Progenitor cell of endocrine pancreas (in vitro differentiated cells): ENCODE results near the gene MIER2. TPM values are rescaled to one million over a fixed set of nuclear protein-coding genes. Genes with fewer than 3 reads are reported as not detected.

Source experiments
- DNase-seq: peaks from one replicate; pipeline ENCODE4 v3.0.0; 2021; ENCODE audit warnings: low spot score; ENCODE audit not compliant: unreplicated experiment
- H3K27ac Mint-ChIP-seq: 2 replicates; pipeline ENCODE4 v1.8.0; 2021; ENCODE audit warnings: mild to moderate bottlenecking, moderate library complexity, mixed read lengths
- H3K27me3 Mint-ChIP-seq: 2 replicates; pipeline ENCODE4 v1.8.0; 2021; ENCODE audit warnings: mixed read lengths
- H3K36me3 Mint-ChIP-seq: 2 replicates; pipeline ENCODE4 v1.8.0; 2022; ENCODE audit warnings: mixed read lengths; ENCODE audit not compliant: insufficient read depth
- H3K4me1 Mint-ChIP-seq: 2 replicates; pipeline ENCODE4 v1.8.0; 2021; ENCODE audit warnings: low read depth, mixed read lengths
- H3K4me3 Mint-ChIP-seq: 2 replicates; pipeline ENCODE4 v1.8.0; 2021; ENCODE audit warnings: low read depth, mild to moderate bottlenecking, moderate library complexity, mixed read lengths
- H3K9me3 Mint-ChIP-seq: 2 replicates; pipeline ENCODE4 v1.8.0; 2021; ENCODE audit warnings: low read depth, mixed read lengths
- total RNA-seq: library from RNA; stranded (reverse); gene quantifications from 2 replicates; pipeline ENCODE4 v1.2.1, GENCODE V29; 2021
- TF ChIP-seq, protein P1 (sequence below): fragments of 200-600 bp; sonication (generic); IDR thresholded peaks from one replicate; pipeline ENCODE4 v1.5.0; 2021; ENCODE audit warnings: antibody characterized with exemption, mild to moderate bottlenecking; ENCODE audit not compliant: unreplicated experiment

Gene MIER2
- total RNA-seq, 1 donor from 2014 or later: 46.7 TPM

DNA sequence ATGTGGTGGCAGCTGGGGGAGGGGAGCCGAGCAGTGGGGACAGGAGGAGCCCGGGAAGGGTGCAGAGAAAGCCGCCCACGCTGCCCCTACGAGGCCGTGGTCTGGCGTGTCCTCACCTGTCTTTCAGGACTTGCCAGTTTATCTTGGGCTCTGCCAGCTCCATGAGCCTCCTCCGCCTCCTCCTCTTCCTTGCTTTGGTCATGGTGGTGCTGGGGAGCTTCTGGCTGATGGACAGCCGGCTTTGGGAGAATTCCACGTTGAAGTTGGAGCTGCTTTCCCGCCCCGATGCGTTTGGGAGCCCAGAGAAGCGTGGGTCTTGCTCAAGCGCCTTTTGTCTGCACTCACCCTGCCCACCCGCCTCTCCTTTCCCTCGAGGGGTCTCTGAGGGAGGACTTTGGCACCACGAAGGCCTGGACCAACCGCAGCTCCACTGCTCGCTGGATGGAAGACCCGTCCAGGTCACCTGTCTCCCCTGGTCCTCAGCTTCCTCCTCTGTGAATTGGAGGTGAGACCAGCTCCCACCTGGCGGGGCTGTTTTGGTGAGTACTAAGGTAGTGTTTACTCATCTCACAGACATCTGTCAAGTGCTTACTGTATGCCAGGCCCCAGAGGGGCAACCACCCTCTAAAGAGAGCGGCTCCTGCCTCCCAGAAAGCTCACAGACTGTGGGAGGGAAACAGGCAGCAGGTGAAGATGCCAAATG lies 29.7 kb upstream of the MIER2 start:
- H3K9me3 Mint-ChIP-seq: no peaks in the 10 kb centered on the region
- H3K4me1 Mint-ChIP-seq: no peaks in the 10 kb centered on the region
- peaks cover 27% of the 10 kb centered on the region for H3K27me3 Mint-ChIP-seq
- H3K27ac Mint-ChIP-seq: no peak overlapping the region
- no peak overlapping the region for H3K4me3 Mint-ChIP-seq
- TF ChIP-seq, protein P1, sequence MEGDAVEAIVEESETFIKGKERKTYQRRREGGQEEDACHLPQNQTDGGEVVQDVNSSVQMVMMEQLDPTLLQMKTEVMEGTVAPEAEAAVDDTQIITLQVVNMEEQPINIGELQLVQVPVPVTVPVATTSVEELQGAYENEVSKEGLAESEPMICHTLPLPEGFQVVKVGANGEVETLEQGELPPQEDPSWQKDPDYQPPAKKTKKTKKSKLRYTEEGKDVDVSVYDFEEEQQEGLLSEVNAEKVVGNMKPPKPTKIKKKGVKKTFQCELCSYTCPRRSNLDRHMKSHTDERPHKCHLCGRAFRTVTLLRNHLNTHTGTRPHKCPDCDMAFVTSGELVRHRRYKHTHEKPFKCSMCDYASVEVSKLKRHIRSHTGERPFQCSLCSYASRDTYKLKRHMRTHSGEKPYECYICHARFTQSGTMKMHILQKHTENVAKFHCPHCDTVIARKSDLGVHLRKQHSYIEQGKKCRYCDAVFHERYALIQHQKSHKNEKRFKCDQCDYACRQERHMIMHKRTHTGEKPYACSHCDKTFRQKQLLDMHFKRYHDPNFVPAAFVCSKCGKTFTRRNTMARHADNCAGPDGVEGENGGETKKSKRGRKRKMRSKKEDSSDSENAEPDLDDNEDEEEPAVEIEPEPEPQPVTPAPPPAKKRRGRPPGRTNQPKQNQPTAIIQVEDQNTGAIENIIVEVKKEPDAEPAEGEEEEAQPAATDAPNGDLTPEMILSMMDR: no peak
- peak; percentile 7 for DNase-seq
- H3K36me3 Mint-ChIP-seq: no peaks in the 10 kb centered on the region

DNA sequence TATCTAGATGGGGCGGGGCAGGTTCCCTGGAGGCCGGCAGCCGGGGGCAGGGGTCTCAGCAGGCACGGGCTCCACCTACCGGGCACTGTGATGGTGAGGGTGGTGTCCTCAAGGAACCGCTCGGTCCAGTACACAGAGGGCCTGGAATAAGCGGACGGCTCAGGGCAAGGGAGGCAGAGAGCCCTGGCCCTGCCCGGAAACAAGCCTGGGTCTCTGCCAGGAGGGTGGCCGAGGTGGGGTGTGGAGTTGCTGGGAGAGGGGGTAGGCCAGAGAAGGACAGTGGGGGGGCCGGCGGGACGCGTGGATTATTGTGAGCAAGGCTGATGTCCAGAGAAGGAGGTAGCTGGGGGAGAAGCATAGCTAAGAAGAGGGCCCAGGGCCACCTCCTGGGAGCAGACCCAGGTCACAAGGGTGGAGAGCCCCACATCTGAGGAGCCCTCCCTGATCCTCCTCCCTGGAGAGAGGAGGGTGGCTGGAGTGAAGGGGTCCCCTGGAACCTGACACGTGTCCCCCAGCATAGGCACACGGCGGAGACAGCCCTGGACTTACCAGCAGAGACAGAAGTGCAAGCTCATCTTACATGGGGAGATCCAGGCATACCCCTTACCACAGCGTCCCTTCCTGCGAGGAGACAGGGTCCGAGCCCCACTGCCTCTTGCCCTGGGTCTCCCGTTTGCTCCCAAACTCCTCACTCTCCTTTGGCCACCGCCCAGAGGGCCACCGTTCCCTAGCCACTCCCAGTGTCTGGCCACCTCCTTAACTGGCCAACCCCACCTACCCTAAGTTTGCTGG lies 29.0 kb upstream of the MIER2 start:
- Mint-ChIP-seq H3K27ac (no peak overlapping the region), H3K4me1 (no peaks in the 10 kb centered on the region), H3K36me3 (no peaks in the 10 kb centered on the region), H3K9me3 (no peaks in the 10 kb centered on the region), H3K4me3 (no peak overlapping the region), H3K27me3 (peaks cover 34% of the 10 kb centered on the region)
- DNase-seq: no peak
- TF ChIP-seq, protein P1: no peak

DNA sequence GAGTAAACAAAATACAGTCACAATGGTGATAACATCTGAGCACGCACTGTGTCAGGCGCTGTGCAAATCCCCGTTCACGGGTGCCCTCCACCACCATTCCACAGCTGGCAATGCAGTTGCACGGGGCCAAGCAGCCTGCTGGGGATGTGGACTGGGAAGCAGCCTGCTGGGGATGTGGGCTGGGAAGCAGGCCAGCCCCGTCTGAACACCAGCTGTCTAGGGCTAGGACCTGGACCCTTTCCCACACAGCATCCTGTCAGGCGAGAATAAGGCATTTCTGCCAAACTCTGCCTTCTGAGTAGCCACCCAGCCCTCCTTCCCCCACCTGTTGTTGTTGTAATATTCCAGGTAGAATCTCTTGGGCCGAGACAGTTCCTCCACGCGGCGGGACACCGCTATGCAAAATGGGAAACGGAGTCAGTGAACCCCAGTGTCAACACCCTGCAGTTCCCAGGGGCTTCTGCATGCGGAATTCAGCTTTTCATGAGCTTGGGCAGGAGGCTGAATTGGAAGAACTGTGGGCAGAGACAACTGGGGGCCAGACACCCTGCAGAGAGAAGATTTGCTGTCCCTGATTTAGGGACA lies 27.8 kb upstream of the MIER2 start:
- no peak overlapping the region for H3K27ac Mint-ChIP-seq
- peaks cover 35% of the 10 kb centered on the region for H3K27me3 Mint-ChIP-seq
- TF ChIP-seq, protein P1: no peak

DNA sequence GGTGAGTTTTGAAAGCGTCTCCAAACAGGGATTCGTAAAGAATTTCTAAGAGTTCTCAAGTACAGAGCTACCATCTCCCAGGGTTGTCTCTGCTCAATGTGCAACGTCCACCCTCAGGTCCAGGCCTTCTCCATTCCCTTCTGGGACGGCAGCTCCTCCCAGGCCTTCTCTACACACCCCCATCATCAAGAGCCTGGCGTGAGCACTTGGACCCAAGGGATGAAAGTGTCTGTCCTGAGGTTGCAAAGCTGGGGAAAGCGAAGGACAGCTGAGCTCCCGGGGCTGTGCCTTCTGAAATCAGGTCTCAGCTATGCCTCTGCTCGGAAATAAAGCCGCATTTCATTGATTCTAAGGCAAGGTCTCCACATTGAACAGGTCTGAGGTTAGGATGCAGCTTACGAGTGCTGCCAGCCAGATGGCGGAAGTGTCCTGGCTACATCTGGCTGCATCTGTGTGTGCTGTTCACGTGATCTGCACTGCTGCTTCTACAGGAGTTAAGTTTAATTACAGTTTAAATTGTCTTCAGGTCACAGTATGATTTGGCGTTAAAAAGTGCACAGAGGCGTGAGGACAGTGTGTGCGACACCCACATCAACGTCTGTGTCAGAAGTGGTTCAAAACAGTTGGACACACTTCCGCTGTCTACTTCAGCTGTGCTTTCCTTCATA lies 27.0 kb upstream of the MIER2 start:
- H3K36me3 Mint-ChIP-seq: no peaks in the 10 kb centered on the region
- no peaks in the 10 kb centered on the region for H3K9me3 Mint-ChIP-seq
- H3K4me3 Mint-ChIP-seq: no peak overlapping the region

More for the DNA sequence above, 27.8 kb upstream of the MIER2 start:
- H3K4me3 Mint-ChIP-seq: no peak overlapping the region
- H3K36me3 Mint-ChIP-seq: no peaks in the 10 kb centered on the region
- DNase-seq: no peak
- no peaks in the 10 kb centered on the region for H3K4me1 Mint-ChIP-seq
- H3K9me3 Mint-ChIP-seq: no peaks in the 10 kb centered on the region

More for the DNA sequence above, 27.0 kb upstream of the MIER2 start:
- Mint-ChIP-seq H3K27me3 (peaks cover 43% of the 10 kb centered on the region), H3K4me1 (no peaks in the 10 kb centered on the region), H3K27ac (no peak overlapping the region)
- TF ChIP-seq, protein P1: no peak
- DNase-seq: peak; percentile 1
